OCI-LY3 (cell line): Measurements from ENCODE around the gene GLT1D1.
A peak's percentile ranks its signal among the peaks of the same experiment; 100 is the strongest.

ENCODE experiments used
- H2AFZ ChIP-seq: fragments of 200-600, 300-600 bp; shearing (Covaris generic); 2 replicates; pipeline ENCODE4 v1.6.0; 2014; ENCODE audit warnings: antibody characterized with exemption, low read depth, low read length
- H3K27ac ChIP-seq: fragments of 200-600, 300-600 bp; sonication (generic); 2 replicates; pipeline ENCODE4 v1.5.1; 2014; ENCODE audit warnings: mild to moderate bottlenecking, low read length, moderate library complexity, mixed read lengths
- H3K27me3 ChIP-seq: fragments of 200-600, 300-600 bp; sonication (generic); 2 replicates; pipeline ENCODE4 v1.6.1; 2014; ENCODE audit warnings: low read depth, low read length, mixed read lengths
- H3K36me3 ChIP-seq: fragments of 200-600, 300-600 bp; sonication (generic); replicated peaks from 2 replicates; pipeline ENCODE3; 2014; ENCODE audit warnings: low read depth, low read length, mixed read lengths
- H3K4me1 ChIP-seq: fragments of 300-600, 200-600 bp; sonication (generic); 2 replicates; pipeline ENCODE4 v1.6.1; 2014; ENCODE audit warnings: low read length, mixed read lengths
- H3K4me2 ChIP-seq: fragments of 200-600, 300-600 bp; sonication (generic); 2 replicates; pipeline ENCODE4 v1.6.1; 2014; ENCODE audit warnings: low read length, mixed read lengths
- H3K4me3 ChIP-seq: fragments of 300-600, 200-600 bp; sonication (generic); 2 replicates; pipeline ENCODE4 v1.5.1; 2014; ENCODE audit warnings: antibody characterized with exemption, mild to moderate bottlenecking, low read length, moderate library complexity
- H3K79me2 ChIP-seq: fragments of 300-600, 200-600 bp; shearing (Covaris generic); 2 replicates; pipeline ENCODE4 v1.6.1; 2014; ENCODE audit warnings: mild to moderate bottlenecking, low read length, mixed read lengths
- H3K9ac ChIP-seq: fragments of 300-600, 200-600 bp; shearing (Covaris generic); 2 replicates; pipeline ENCODE4 v1.6.0; 2014; ENCODE audit warnings: mild to moderate bottlenecking, low read length, moderate library complexity
- H3K9me3 ChIP-seq: fragments of 200-600, 300-600 bp; shearing (Covaris generic); 2 replicates; pipeline ENCODE4 v1.6.1; 2014; ENCODE audit warnings: low read length, mixed read lengths; ENCODE audit not compliant: insufficient read depth
- H4K20me1 ChIP-seq: fragments of 200-600, 300-600 bp; sonication (generic); 2 replicates; pipeline ENCODE4 v1.6.1; 2016; ENCODE audit warnings: low read length, mixed read lengths; ENCODE audit not compliant: insufficient read depth
- EZH2phosphoT487 ChIP-seq: fragments of 200-600 bp; shearing (Covaris generic); IDR thresholded peaks from 2 replicates; pipeline ENCODE4 v1.6.1; 2018; ENCODE audit warnings: antibody characterized with exemption, mixed run types, low read depth
- TF ChIP-seq, protein P1 (sequence below): fragments of 200-600, 300-600 bp; sonication (generic); IDR thresholded peaks from 2 replicates; pipeline ENCODE4 v1.5.1; 2014; ENCODE audit warnings: antibody characterized with exemption, low read length, low read depth

GLT1D1 gene

DNA sequence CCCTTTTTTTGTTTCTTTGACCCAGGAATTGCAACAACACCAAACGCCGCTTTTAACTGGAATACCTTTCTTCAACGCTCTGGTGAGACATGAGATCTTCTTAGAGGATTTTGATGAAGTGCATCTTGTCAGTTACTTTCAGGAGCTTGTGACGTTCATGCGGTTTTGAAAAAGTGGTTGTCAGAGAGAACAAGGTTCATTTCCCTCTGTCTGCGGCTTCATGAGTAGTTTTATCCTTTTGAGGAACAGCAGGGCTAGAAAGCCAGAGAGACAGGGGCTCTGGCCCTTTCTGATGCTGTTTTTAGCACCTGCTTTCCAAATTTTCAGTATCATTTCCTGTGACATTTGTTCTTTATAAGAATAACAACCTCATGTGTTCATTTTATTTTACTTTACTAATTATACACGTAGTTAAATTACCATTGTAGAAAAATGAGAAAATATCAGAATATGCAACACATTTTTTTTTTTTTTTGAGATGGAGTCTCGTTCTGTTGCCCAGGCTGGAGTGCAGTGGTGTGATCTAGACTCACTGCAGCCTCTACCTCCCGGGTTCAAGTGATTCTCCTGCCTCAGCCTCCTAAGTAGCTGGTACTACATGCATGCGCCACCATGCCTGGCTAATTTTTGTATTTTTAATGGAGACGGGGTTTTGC, 61.8 kb downstream of the GLT1D1 start:
- no peaks in the 10 kb centered on the region for H3K79me2 ChIP-seq
- H3K27ac ChIP-seq, result no peak overlapping the region
- H3K27me3 ChIP-seq, result peaks cover 44% of the 10 kb centered on the region
- H3K36me3 ChIP-seq, result no peaks in the 10 kb centered on the region
- H3K4me3 ChIP-seq, result no peak overlapping the region
- no peaks in the 10 kb centered on the region for H3K9me3 ChIP-seq
- no peaks in the 10 kb centered on the region for H4K20me1 ChIP-seq
- TF ChIP-seq, protein P1, sequence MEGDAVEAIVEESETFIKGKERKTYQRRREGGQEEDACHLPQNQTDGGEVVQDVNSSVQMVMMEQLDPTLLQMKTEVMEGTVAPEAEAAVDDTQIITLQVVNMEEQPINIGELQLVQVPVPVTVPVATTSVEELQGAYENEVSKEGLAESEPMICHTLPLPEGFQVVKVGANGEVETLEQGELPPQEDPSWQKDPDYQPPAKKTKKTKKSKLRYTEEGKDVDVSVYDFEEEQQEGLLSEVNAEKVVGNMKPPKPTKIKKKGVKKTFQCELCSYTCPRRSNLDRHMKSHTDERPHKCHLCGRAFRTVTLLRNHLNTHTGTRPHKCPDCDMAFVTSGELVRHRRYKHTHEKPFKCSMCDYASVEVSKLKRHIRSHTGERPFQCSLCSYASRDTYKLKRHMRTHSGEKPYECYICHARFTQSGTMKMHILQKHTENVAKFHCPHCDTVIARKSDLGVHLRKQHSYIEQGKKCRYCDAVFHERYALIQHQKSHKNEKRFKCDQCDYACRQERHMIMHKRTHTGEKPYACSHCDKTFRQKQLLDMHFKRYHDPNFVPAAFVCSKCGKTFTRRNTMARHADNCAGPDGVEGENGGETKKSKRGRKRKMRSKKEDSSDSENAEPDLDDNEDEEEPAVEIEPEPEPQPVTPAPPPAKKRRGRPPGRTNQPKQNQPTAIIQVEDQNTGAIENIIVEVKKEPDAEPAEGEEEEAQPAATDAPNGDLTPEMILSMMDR, result no peak
- TF ChIP-seq EZH2phosphoT487, result no peak
- no peak overlapping the region for H3K9ac ChIP-seq
- H3K4me2 ChIP-seq, result peak overlapping the region; percentile 8
- no peak overlapping the region for H2AFZ ChIP-seq
- H3K4me1 ChIP-seq, result peaks cover 28% of the 10 kb centered on the region

DNA sequence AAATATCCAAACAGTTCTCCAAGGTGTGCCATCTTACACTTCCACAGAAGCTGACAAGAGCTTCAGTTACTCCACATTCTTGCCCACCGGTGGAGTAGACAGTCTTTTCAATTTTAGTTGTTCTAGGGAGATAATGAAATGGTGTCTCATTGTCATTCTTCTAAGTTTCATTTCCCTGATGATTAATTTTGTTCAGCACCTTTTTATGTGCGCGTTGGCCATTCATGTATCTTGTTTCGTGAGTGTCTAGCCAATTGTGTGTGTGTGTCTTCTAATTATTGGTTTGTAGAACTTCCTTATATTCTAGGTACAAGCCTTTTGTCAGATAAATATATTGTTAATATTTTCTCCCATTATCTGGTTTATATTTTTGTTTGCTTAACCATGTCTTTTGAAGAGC, 63.1 kb downstream of the GLT1D1 start:
- no peaks in the 10 kb centered on the region for H3K9me3 ChIP-seq
- no peaks in the 10 kb centered on the region for H3K79me2 ChIP-seq
- H3K36me3 ChIP-seq, result no peaks in the 10 kb centered on the region
- TF ChIP-seq, protein P1, result no peak
- TF ChIP-seq EZH2phosphoT487, result no peak
- H3K9ac ChIP-seq, result no peak overlapping the region
- peaks cover 28% of the 10 kb centered on the region for H3K4me1 ChIP-seq
- no peak overlapping the region for H2AFZ ChIP-seq
- H4K20me1 ChIP-seq, result no peaks in the 10 kb centered on the region
- H3K27ac ChIP-seq, result no peak overlapping the region
- H3K4me2 ChIP-seq, result no peak overlapping the region
- H3K4me3 ChIP-seq, result no peak overlapping the region
- peaks cover 47% of the 10 kb centered on the region for H3K27me3 ChIP-seq

DNA sequence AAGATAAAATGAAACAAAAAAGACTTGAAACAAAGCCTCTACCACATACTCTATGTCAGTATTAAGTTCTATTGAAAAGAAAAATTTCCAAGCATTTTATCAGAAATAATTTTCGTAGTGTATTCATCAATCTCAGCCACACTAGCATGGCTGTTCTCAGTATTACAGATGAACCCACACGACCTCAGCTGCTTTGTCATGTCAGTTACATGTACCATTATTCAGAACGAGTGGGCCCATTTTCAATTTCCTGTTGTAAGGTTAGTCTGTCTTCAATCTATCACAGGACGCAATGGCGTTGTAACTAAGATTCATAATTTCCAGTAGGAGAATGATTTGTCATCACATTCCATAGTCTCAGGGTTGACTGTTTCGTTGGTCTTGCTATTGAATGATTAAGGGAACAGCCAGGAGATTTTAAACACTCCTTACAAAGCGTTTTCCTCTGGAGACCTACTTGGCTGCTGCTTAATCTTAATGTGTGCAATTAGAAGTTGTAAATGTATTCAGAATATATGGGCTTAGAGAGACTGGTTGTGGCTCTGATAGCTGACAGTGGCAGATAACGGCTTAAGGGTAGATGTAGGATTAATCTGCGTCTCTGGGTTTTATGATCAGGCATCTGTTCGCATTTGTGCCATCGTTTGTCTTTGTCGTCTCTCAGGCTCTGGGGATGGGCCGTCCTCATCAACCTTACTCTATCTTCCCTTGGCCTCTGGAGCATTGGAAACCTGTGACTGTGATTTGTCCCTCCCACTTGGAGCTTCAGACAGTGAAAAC, 65.4 kb downstream of the GLT1D1 start:
- peaks cover 50% of the 10 kb centered on the region for H3K27me3 ChIP-seq

GRCh38 chr12:128920468-128920867, 67.2 kb downstream of the GLT1D1 start:
- peaks cover 14% of the 10 kb centered on the region for H3K4me1 ChIP-seq
- no peaks in the 10 kb centered on the region for H3K79me2 ChIP-seq
- H3K27ac ChIP-seq, result no peak overlapping the region

More for the DNA sequence above, 65.4 kb downstream of the GLT1D1 start:
- Histone ChIP-seq H3K36me3 (no peaks in the 10 kb centered on the region), H3K9me3 (no peaks in the 10 kb centered on the region), H4K20me1 (no peaks in the 10 kb centered on the region), H3K79me2 (no peaks in the 10 kb centered on the region), H3K27ac (no peak overlapping the region), H3K4me2 (no peak overlapping the region), H2AFZ (no peak overlapping the region), H3K4me1 (peaks cover 28% of the 10 kb centered on the region), H3K4me3 (no peak overlapping the region), H3K9ac (no peak overlapping the region)
- no peak for TF ChIP-seq EZH2phosphoT487
- TF ChIP-seq, protein P1, result no peak

More at GRCh38 chr12:128920468-128920867, 67.2 kb downstream of the GLT1D1 start:
- no peak overlapping the region for H3K4me2 ChIP-seq
- no peak overlapping the region for H3K4me3 ChIP-seq
- H3K9me3 ChIP-seq, result no peaks in the 10 kb centered on the region
- no peaks in the 10 kb centered on the region for H3K36me3 ChIP-seq
- H3K27me3 ChIP-seq, result peaks cover 45% of the 10 kb centered on the region
- H3K9ac ChIP-seq, result no peak overlapping the region
- no peaks in the 10 kb centered on the region for H4K20me1 ChIP-seq
- H2AFZ ChIP-seq, result no peak overlapping the region
- no peak for TF ChIP-seq EZH2phosphoT487
- TF ChIP-seq, protein P1, result no peak
